Parathyroid adenoma (tissue), 2 donors: ENCODE results near the gene TMEM147.

Experiments used
- H2AFZ ChIP-seq: fragments of 300-600 bp; sonication (generic); one replicate; pipeline ENCODE4 v1.7.0; 2017; ENCODE audit warnings: antibody characterized with exemption, mild to moderate bottlenecking
- H3K27ac ChIP-seq: fragments of 300-600 bp; sonication (generic); one replicate; pipeline ENCODE4 v1.7.0; 2017
- H3K27me3 ChIP-seq: fragments of 300-600 bp; sonication (generic); one replicate; pipeline ENCODE4 v1.7.0; 2017; ENCODE audit warnings: low read length; ENCODE audit not compliant: control insufficient read depth, insufficient read depth
- H3K36me3 ChIP-seq: fragments of 300-600 bp; sonication (generic); one replicate; pipeline ENCODE4 v1.7.0; 2017; ENCODE audit warnings: low read length; ENCODE audit not compliant: control insufficient read depth, insufficient read depth
- H3K4me1 ChIP-seq: fragments of 300-600 bp; sonication (generic); one replicate; pipeline ENCODE4 v1.7.0; 2017; ENCODE audit warnings: control low read depth
- H3K4me2 ChIP-seq: fragments of 300-600 bp; sonication (generic); one replicate; pipeline ENCODE4 v1.7.0; 2017; ENCODE audit warnings: low read length
- H3K4me3 ChIP-seq: fragments of 300-600 bp; sonication (generic); one replicate; pipeline ENCODE4 v1.7.0; 2017; ENCODE audit warnings: low read depth, low read length
- H3K79me2 ChIP-seq: fragments of 300-600 bp; sonication (generic); one replicate; pipeline ENCODE4 v1.7.0; 2017; ENCODE audit warnings: control low read depth
- H3K9ac ChIP-seq: fragments of 300-600 bp; sonication (generic); one replicate; pipeline ENCODE4 v1.7.0; 2017; ENCODE audit warnings: mild to moderate bottlenecking
- H3K9me3 ChIP-seq: fragments of 300-600 bp; sonication (generic); one replicate; pipeline ENCODE4 v1.7.0; 2017; ENCODE audit warnings: low read length; ENCODE audit not compliant: control insufficient read depth
- TF ChIP-seq, protein P1 (sequence below): fragments of 300-600 bp; sonication (generic); IDR thresholded peaks from one replicate; pipeline ENCODE4 v1.7.0; 2017; ENCODE audit warnings: antibody characterized with exemption, mild to moderate bottlenecking
- donor health status: primary hyperparathyroidism.

TMEM147 gene

GRCh38 chr19:35516310-35516709, 29.1 kb upstream of the TMEM147 start:
- no peak overlapping the region for H2AFZ ChIP-seq
- no peaks in the 10 kb centered on the region for H3K79me2 ChIP-seq
- no peaks in the 10 kb centered on the region for H3K27me3 ChIP-seq
- no peak overlapping the region for H3K9ac ChIP-seq
- TF ChIP-seq, protein P1, sequence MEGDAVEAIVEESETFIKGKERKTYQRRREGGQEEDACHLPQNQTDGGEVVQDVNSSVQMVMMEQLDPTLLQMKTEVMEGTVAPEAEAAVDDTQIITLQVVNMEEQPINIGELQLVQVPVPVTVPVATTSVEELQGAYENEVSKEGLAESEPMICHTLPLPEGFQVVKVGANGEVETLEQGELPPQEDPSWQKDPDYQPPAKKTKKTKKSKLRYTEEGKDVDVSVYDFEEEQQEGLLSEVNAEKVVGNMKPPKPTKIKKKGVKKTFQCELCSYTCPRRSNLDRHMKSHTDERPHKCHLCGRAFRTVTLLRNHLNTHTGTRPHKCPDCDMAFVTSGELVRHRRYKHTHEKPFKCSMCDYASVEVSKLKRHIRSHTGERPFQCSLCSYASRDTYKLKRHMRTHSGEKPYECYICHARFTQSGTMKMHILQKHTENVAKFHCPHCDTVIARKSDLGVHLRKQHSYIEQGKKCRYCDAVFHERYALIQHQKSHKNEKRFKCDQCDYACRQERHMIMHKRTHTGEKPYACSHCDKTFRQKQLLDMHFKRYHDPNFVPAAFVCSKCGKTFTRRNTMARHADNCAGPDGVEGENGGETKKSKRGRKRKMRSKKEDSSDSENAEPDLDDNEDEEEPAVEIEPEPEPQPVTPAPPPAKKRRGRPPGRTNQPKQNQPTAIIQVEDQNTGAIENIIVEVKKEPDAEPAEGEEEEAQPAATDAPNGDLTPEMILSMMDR = no peak
- no peaks in the 10 kb centered on the region for H3K36me3 ChIP-seq
- H3K4me1 ChIP-seq = no peaks in the 10 kb centered on the region
- no peak overlapping the region for H3K27ac ChIP-seq
- no peaks in the 10 kb centered on the region for H3K9me3 ChIP-seq
- no peak overlapping the region for H3K4me3 ChIP-seq
- no peak overlapping the region for H3K4me2 ChIP-seq

- no peaks in the 10 kb centered on the region for H3K4me1 ChIP-seq
- no peak overlapping the region for H3K9ac ChIP-seq
- no peak overlapping the region for H3K4me2 ChIP-seq
- H3K36me3 ChIP-seq = no peaks in the 10 kb centered on the region
- no peak overlapping the region for H2AFZ ChIP-seq
- TF ChIP-seq, protein P1 = no peak
- H3K79me2 ChIP-seq = no peaks in the 10 kb centered on the region
- no peak overlapping the region for H3K4me3 ChIP-seq
- no peaks in the 10 kb centered on the region for H3K27me3 ChIP-seq
- no peaks in the 10 kb centered on the region for H3K9me3 ChIP-seq
- no peak overlapping the region for H3K27ac ChIP-seq
These were observed 28.1 kb upstream of the TMEM147 start for GRCh38 chr19:35517342-35517741.

DNA sequence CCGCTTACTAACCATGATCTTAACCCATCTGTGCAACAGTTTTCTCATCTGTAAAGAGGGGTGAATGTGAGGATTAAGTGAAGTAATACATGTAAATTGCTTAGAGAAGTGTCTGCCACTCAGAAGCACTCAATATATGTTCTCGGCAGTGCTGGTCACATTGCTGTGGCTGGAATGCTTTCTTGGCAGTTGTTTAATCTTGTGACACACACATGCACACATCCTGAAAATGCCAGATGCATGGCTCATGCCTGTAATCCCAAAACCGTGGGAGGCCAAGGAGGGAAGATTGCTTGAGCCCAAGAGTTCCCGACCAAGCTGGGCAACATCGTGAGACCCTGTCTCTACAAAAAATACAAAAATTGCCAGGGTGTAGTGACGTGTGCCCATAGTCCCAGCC, 27.1 kb upstream of the TMEM147 start:
- Histone ChIP-seq H3K79me2 (no peaks in the 10 kb centered on the region), H3K27me3 (no peaks in the 10 kb centered on the region), H3K9me3 (no peaks in the 10 kb centered on the region), H3K4me2 (no peak overlapping the region), H3K4me3 (no peak overlapping the region), H2AFZ (no peak overlapping the region), H3K27ac (no peak overlapping the region), H3K9ac (no peak overlapping the region), H3K4me1 (no peaks in the 10 kb centered on the region), H3K36me3 (no peaks in the 10 kb centered on the region)
- TF ChIP-seq, protein P1 = no peak

DNA sequence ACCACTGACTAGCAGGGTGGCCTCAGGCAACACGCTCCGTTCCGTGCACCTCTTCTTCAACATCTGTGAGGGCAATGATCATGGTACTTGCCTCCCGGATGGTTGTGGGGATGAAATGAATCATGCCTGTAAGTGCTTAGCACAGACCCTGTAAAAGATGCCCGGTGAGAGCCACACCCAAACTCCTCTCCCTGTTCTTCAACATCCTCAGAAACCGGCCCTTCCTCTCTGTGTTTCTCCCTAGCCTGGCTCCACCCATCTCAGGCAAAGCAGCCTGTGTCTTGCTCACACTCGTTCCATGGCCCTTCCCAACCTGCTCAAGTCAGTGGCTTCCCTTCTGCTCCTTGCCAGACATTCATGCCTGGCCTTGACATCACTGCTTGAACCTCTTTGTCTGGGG, 26.1 kb upstream of the TMEM147 start:
- TF ChIP-seq, protein P1 = no peak
- H3K27me3 ChIP-seq = no peaks in the 10 kb centered on the region
- H3K9ac ChIP-seq = no peak overlapping the region
- no peak overlapping the region for H3K4me2 ChIP-seq
- no peak overlapping the region for H3K27ac ChIP-seq
- H3K79me2 ChIP-seq = no peaks in the 10 kb centered on the region
- H3K4me3 ChIP-seq = no peak overlapping the region
- no peak overlapping the region for H2AFZ ChIP-seq
- H3K9me3 ChIP-seq = no peaks in the 10 kb centered on the region
- no peaks in the 10 kb centered on the region for H3K4me1 ChIP-seq
- no peaks in the 10 kb centered on the region for H3K36me3 ChIP-seq

DNA sequence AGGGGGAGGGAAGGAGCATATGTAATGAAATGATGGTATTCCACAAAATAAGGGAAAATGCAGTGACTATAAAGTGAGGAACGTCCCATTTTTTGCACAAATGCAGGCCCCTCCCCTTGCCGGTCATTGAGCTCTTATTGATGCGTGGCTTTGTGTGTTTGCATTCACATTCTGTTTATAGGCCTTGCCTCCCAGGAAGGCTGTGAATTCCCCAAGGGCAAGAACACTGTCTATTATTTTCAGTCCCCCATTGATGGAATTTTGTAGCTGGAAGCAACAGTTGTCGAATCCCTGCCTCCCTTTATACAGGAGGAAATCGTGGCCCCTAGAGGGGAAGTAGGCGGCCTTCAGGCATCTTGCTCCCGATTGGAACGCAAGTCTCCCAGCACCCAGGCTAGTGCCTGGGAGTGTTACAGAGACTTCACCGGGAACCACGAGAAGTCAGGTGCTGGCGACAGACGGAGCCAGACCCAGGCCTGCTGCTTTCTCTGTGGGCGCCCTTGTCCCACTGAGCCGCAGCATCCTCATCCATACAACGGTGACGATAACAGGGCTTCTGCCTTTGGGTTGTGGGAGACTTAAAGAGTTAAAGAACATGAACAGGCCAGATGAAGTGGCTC, 24.2 kb upstream of the TMEM147 start:
- Histone ChIP-seq H3K4me1 (no peaks in the 10 kb centered on the region), H3K27ac (no peak overlapping the region), H3K9ac (no peak overlapping the region), H3K9me3 (no peaks in the 10 kb centered on the region), H3K4me2 (no peak overlapping the region), H3K36me3 (no peaks in the 10 kb centered on the region), H3K27me3 (no peaks in the 10 kb centered on the region), H3K79me2 (no peaks in the 10 kb centered on the region), H2AFZ (no peak overlapping the region), H3K4me3 (no peak overlapping the region)
- TF ChIP-seq, protein P1 = no peak
